ENCODE results near the gene MED9.

MED9 gene

GRCh38 chr17:17518951-17519350 lies 42.2 kb downstream of the MED9 start:
- DNase-seq = no peak

GRCh38 chr17:17519886-17520285 lies 43.1 kb downstream of the MED9 start:
- no peak for DNase-seq

GRCh38 chr17:17520599-17521232 lies 43.9 kb downstream of the MED9 start:
- DNase-seq = no peak

- DNase-seq = no peak
Measured at GRCh38 chr17:17523001-17523730, 46.4 kb downstream of the MED9 start.

- DNase-seq = no peak
Measured at GRCh38 chr17:17523731-17524490, 47.1 kb downstream of the MED9 start.

GRCh38 chr17:17525311-17525710 lies 48.5 kb downstream of the MED9 start:
- DNase-seq = no peak

- DNase-seq = no peak
Measured at GRCh38 chr17:17525956-17526355, 49.2 kb downstream of the MED9 start.

- DNase-seq = no peak
Measured at GRCh38 chr17:17526369-17526768, 49.6 kb downstream of the MED9 start.

GRCh38 chr17:17527534-17527933 lies 50.7 kb downstream of the MED9 start:
- DNase-seq = no peak

- no peak for DNase-seq
Measured at GRCh38 chr17:17527956-17528500, 51.2 kb downstream of the MED9 start.

GRCh38 chr17:17528696-17529652 lies 52.2 kb downstream of the MED9 start:
- DNase-seq = no peak

GRCh38 chr17:17531156-17531555 lies 54.4 kb downstream of the MED9 start:
- no peak for DNase-seq

GRCh38 chr17:17532991-17533390 lies 56.2 kb downstream of the MED9 start:
- no peak for DNase-seq

- no peak for DNase-seq
Measured at GRCh38 chr17:17533901-17534441, 57.2 kb downstream of the MED9 start.

GRCh38 chr17:17535957-17536356 lies 59.2 kb downstream of the MED9 start:
- no peak for DNase-seq

GRCh38 chr17:17536702-17537101 lies 59.9 kb downstream of the MED9 start:
- no peak for DNase-seq

- DNase-seq = no peak
Measured at GRCh38 chr17:17537311-17538099, 60.7 kb downstream of the MED9 start.

GRCh38 chr17:17538417-17539391 lies 61.9 kb downstream of the MED9 start:
- no peak for DNase-seq

GRCh38 chr17:17539591-17539990 lies 62.8 kb downstream of the MED9 start:
- no peak for DNase-seq

GRCh38 chr17:17540278-17540906 lies 63.6 kb downstream of the MED9 start:
- DNase-seq = no peak
